HG03103 (cell line): Measurements from ENCODE around the gene BFSP2.

Experiments
- ATAC-seq: cut with Tn5 transposase; IDR thresholded peaks from one replicate; pipeline ENCODE4 v1.9.1; 2021; ENCODE audit warnings: low read depth; ENCODE audit not compliant: unreplicated experiment

Gene BFSP2

GRCh38 chr3:133383175-133383574 lies 16.7 kb upstream of the BFSP2 start:
- ATAC-seq: no peak

GRCh38 chr3:133383741-133384140 lies 16.1 kb upstream of the BFSP2 start:
- ATAC-seq: no peak

GRCh38 chr3:133384331-133385027 lies 15.4 kb upstream of the BFSP2 start:
- ATAC-seq: peak; percentile 73

GRCh38 chr3:133386876-133387275 lies 13.0 kb upstream of the BFSP2 start:
- ATAC-seq: no peak

- ATAC-seq: no peak
Observed at GRCh38 chr3:133387341-133387740, 12.5 kb upstream of the BFSP2 start.

GRCh38 chr3:133388696-133389395 lies 11.0 kb upstream of the BFSP2 start:
- no peak for ATAC-seq

- no peak for ATAC-seq
Observed at GRCh38 chr3:133390715-133391114, 9.1 kb upstream of the BFSP2 start.

- ATAC-seq: no peak
Observed at GRCh38 chr3:133393204-133393603, 6.7 kb upstream of the BFSP2 start.

GRCh38 chr3:133393691-133394474 lies 6.0 kb upstream of the BFSP2 start:
- no peak for ATAC-seq

- no peak for ATAC-seq
Observed at GRCh38 chr3:133394561-133395311, 5.1 kb upstream of the BFSP2 start.

- no peak for ATAC-seq
Observed at GRCh38 chr3:133396906-133397305, 3.0 kb upstream of the BFSP2 start.

- ATAC-seq: no peak
Observed at GRCh38 chr3:133401374-133402135, 1.7 kb downstream of the BFSP2 start.

- ATAC-seq: no peak
Observed at GRCh38 chr3:133404920-133405319, 5.1 kb downstream of the BFSP2 start.

- no peak for ATAC-seq
Observed at GRCh38 chr3:133408366-133408765, 8.5 kb downstream of the BFSP2 start.

GRCh38 chr3:133408961-133409360 lies 9.1 kb downstream of the BFSP2 start:
- no peak for ATAC-seq

- ATAC-seq: no peak
Observed at GRCh38 chr3:133410191-133410892, 10.5 kb downstream of the BFSP2 start.

GRCh38 chr3:133412183-133413132 lies 12.6 kb downstream of the BFSP2 start:
- no peak for ATAC-seq
